Activated T-cell treated with anti-CD3 and anti-CD28 coated beads, Interleukin-2, amount 50 U/mL, for 24 hours (primary cell): ENCODE results near the gene EGFL7.

Source experiments
- DNase-seq: peaks from one replicate; pipeline ENCODE4 v3.0.0-alpha.2; 2020
- H3K27ac Mint-ChIP-seq: 2 replicates; pipeline ENCODE4 v1.8.0; 2020; ENCODE audit warnings: mild to moderate bottlenecking, mixed read lengths
- H3K27me3 Mint-ChIP-seq: 2 replicates; pipeline ENCODE4 v1.8.0; 2020; ENCODE audit warnings: mixed read lengths
- H3K36me3 Mint-ChIP-seq: 2 replicates; pipeline ENCODE4 v1.8.0; 2020; ENCODE audit warnings: low read depth, mixed read lengths
- H3K4me1 Mint-ChIP-seq: 2 replicates; pipeline ENCODE4 v1.8.0; 2020; ENCODE audit warnings: low read depth, mixed read lengths
- H3K4me3 Mint-ChIP-seq: 2 replicates; pipeline ENCODE4 v1.8.0; 2020; ENCODE audit warnings: mild to moderate bottlenecking, moderate library complexity, mixed read lengths
- H3K9me3 Mint-ChIP-seq: 2 replicates; pipeline ENCODE4 v1.8.0; 2020; ENCODE audit warnings: mixed read lengths

EGFL7 gene

DNA sequence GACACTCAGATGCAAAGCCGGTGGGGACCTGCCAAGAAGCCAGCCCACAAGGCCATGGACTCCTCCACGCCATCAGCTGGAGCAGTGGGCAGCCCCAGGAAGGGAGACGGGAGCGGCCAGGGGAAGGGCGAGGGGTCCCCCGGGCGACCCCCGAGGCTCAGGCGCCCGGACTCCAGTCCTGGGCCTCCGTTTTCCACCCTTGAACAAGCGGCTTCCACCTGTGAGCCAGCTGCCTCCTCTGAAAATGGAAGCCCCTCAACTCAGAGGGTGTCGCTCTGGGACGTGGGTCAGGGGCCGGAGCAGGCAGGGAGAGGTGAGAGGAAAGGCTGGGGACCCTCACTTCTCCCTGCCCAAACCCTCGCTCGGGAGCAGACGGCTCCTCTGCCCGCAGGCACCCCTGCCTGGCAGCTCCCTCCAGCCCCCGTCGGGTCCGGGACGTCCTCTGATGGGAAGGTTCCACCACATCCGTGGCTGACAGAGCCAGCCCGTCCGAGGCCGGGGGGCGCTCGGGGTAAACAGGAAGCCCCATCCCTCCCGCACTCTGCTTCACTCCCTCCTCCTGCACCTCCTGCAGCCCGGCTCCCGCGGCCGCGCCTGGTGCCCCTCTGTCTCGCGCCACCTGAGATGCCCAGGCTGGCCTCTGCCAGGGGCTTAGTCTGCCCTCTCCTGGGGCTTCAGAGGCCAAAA lies 3.7 kb upstream of the EGFL7 start:
- Mint-ChIP-seq H3K9me3 (no peaks in the 10 kb centered on the region), H3K4me3 (no peak overlapping the region), H3K27ac (no peak overlapping the region), H3K36me3 (no peaks in the 10 kb centered on the region), H3K4me1 (peaks cover 13% of the 10 kb centered on the region), H3K27me3 (peaks cover 62% of the 10 kb centered on the region)
- DNase-seq: no peak

DNA sequence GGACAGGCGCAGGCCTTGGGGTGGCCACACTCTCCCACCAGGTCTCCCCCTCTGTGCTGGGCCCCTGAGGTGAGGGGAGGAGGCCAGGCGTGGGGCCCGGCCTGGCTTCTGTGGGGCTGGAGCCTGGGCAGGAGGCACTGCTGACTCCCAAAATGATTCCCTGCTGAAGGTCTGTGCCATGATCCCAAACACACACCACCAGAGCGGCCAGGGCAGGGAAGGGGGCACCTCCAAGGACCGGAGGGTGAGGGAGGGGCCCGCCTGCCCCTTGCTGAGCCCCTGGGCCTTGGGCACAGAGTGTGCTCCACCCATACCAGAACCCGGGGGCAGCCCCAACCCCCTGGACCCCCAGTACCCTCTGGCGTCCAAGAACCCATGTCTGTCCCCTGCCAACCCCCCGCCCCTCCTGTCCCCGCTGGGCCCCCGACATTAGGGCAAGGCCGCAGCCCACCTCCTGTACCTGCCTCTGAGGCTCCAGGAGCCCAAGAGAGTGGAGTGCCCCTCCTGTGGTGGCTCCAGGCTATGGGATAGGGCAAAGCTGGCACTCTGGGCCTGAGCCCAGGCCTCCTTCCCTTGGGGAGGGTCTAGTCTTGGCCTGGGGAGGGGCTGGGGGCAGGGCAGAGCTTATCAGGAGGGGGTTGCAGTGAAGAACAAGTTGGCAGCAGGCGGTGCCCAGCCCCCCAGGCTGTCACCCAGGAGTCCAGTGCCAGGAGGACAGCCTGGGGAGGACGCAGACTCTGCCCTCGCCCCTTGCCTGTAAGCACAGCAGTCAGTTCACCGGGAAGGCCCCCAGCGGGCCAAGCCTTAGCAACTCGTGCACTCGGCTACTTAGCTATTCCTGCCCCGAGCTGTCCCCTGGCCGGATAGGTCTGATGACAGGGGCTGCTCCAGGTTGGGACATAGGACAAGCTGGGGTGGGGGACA lies 2.6 kb upstream of the EGFL7 start:
- Mint-ChIP-seq H3K9me3 (no peaks in the 10 kb centered on the region), H3K36me3 (no peaks in the 10 kb centered on the region), H3K4me1 (peaks cover 15% of the 10 kb centered on the region), H3K27ac (no peak overlapping the region), H3K4me3 (no peak overlapping the region), H3K27me3 (peaks cover 69% of the 10 kb centered on the region)
- no peak for DNase-seq

DNA sequence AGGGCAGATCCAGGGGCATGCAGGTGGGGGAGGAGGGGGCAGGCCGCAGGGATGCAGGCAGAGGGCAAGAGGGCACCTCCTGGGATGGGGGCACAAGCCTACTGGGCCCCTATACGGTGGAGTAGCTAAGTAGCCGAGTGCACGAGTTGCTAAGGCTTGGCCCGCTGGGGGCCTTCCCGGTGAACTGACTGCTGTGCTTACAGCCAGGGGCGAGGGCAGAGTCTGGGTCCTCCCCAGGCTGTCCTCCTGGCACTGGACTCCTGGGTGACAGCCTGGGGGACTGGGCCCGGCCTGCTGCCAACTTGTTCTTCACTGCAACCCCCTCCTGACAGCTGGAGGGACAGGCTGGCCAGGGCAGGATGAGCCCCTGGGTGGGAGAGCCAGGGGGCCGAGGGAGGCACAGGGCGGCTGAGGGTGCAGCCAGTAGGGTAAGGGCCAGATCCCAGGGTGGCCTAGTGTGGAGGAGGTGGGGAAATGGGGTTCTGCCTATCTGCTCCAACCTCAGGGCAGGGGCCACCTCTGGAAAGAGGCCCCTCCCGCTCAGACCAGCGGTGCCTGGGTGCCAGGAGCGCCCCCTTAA lies 1.7 kb upstream of the EGFL7 start:
- Mint-ChIP-seq H3K9me3 (no peaks in the 10 kb centered on the region), H3K27me3 (peaks cover 61% of the 10 kb centered on the region), H3K27ac (no peak overlapping the region), H3K4me1 (peaks cover 14% of the 10 kb centered on the region), H3K4me3 (no peak overlapping the region), H3K36me3 (no peaks in the 10 kb centered on the region)
- DNase-seq: no peak

DNA sequence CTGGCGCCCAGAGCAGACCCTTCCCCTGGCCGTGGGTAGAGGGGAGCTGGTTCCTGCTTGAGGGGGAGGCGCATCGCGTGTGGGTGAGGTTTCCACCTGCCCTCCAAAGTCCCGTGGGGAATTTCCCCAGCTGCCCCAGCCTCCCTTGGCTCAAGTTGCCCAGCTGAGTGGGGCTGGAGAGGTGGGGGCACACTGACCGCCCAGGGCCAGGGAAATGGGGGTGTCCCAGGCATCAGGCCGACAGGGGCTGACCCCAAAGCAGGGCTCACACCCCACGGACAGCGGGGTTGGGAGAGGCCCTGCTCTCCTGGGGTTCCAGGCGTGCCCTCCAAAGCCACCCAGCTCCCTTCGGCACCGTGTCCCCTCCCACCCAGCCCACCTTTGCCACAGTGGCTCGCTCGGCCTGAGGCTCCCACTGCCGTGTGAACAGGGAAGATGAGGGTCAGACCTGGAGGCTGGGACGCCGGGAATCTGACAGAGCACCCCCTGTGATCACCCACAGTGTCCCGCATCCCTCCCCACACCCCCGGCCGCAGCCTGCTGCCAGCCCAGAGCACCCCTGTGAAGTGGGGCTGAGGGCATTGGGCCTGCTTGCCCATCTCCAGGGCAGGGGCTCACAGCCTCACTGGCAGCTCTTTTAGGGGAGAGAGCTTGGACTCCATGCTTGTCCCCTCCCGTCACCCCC lies 933 bp upstream of the EGFL7 start:
- Mint-ChIP-seq H3K27me3 (peaks cover 59% of the 10 kb centered on the region), H3K9me3 (no peaks in the 10 kb centered on the region), H3K36me3 (no peaks in the 10 kb centered on the region), H3K4me3 (no peak overlapping the region), H3K4me1 (peaks cover 10% of the 10 kb centered on the region), H3K27ac (no peak overlapping the region)
- DNase-seq: no peak

DNA sequence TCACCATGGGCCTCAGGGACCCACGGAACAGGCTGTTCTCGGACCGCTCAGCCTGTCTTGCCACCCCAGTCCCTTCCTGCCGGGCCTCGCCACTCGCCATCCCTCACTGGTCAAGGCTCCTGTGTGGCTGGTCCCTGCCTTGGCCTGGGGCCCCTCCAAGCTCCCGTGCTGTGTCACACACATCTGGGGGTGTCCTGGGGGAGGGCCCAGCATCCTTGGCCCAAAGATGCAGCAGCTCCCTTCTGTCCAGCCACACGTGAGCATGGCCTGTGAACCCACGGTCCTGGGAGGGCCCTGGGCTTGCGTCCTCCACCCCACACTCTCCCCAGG lies 425 bp upstream of the EGFL7 start:
- no peaks in the 10 kb centered on the region for H3K36me3 Mint-ChIP-seq
- H3K4me3 Mint-ChIP-seq: no peak overlapping the region
- no peak for DNase-seq
- H3K4me1 Mint-ChIP-seq: peaks cover 10% of the 10 kb centered on the region
- no peaks in the 10 kb centered on the region for H3K9me3 Mint-ChIP-seq
- peaks cover 54% of the 10 kb centered on the region for H3K27me3 Mint-ChIP-seq
- no peak overlapping the region for H3K27ac Mint-ChIP-seq

DNA sequence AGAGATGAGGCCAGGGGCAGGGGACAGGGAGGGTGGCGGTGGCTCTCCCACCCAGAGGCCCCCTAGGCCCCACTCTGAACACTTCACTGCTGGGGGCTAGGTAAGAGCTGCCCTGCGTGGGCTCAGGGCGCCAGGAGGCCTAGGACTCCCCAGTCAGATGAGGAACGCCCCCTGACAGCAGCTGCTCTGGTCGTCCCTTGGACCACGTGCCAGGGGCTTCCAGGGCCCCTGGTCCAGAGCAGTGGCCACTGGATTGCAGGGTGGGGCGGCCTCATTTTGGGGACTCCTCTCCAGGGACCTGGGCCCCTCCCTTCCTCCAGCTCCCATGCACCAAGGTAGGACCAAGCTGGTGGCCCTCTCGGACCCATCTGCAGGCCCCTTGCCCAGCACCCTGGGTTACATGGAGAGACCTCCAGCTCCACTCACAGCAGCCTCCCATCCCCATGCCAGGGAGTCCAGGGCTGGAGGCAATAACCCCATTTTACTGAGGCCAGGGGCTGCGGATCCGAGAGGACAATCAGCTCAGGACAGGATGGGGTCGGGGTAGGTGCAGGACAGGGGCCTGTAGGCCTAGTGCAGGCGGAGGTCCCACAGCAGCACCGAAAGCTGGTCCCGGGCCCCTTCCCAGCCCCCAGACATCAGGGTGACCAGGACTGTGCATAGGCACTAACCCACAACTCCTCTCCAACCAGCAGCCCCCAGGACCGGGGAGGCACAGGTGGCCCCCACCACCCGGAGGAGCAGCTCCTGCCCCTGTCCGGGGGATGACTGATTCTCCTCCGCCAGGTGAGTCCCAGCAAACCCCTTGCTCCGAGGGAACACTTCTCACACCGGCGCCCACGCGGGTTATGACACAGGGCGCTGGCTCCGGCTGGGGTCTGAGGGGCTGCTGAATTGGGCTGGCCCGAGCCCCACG lies 1.5 kb downstream of the EGFL7 start:
- H3K27ac Mint-ChIP-seq: no peak overlapping the region
- H3K27me3 Mint-ChIP-seq: peaks cover 45% of the 10 kb centered on the region
- H3K4me1 Mint-ChIP-seq: peaks cover 2% of the 10 kb centered on the region
- DNase-seq: no peak
- no peaks in the 10 kb centered on the region for H3K9me3 Mint-ChIP-seq
- H3K4me3 Mint-ChIP-seq: peak overlapping the region; percentile 71
- no peaks in the 10 kb centered on the region for H3K36me3 Mint-ChIP-seq

DNA sequence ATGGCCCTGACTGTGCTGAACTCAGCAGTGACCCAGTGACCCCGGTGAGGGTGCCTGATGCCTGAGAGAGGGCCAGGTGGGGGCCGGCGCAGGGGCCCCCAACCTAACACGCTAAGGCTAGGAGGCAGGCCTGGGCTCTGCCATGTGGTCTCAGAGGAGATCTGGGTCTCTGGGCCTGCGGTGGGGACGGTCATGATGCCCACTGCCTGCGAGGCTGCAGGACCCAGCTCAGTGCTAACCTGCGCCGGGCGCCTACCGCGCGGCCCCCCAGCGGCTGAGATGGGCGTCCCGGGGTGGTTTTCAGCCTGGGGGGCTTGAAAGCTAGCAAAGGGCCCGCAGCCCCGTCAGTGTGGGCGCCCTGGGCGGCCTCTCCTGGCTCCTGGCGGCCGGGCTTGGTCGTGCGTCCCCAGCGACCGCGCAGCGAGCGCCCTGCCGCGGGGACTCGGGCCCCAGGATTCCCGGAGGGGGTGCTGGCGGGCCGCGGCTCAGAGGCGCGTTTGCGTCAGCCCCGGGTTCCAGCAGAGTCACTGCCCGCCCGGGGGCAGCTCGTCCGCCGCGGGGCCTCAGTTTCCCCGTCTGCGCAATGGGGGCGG lies 2.5 kb downstream of the EGFL7 start:
- Mint-ChIP-seq H3K27ac (no peak overlapping the region), H3K36me3 (no peaks in the 10 kb centered on the region), H3K4me1 (peaks cover 2% of the 10 kb centered on the region), H3K9me3 (no peaks in the 10 kb centered on the region), H3K27me3 (peaks cover 39% of the 10 kb centered on the region), H3K4me3 (peak overlapping the region; percentile 71)
- no peak for DNase-seq

DNA sequence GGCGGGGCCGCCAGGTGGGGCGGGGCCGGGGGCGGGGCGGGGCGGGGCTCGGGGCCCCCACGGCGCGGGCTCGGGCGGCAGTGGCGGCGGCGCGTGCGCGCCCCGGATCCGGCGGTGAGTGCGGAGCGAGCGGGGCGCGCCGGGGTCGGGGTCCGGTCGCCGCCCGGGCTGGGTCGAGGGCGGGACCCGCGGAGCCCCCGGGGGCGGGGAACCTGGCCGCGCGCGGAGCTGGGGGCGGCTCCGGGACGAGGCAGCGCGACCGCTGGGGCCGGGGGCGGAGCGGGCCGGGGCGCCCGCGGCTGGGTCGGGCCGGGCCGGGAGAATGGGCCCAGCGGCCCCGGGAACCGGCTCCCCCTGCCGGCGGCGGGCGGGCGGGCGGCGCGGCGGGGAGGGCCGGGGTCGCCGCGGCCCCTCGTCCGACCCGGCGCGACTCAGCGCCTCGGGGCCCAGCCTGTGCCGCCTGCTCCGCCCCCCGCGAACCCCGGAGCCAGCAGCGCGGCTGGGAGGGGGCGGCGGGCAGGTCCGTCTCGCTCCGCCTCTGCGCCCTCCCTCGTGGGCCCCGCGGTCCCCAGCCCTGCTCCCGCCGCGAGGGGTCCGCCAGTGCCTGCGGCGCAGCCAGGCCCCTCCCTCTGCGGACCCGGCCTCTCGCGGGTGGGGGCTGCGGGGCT lies 3.1 kb downstream of the EGFL7 start:
- Mint-ChIP-seq H3K4me3 (no peak overlapping the region), H3K27me3 (peaks cover 35% of the 10 kb centered on the region), H3K4me1 (peaks cover 2% of the 10 kb centered on the region), H3K36me3 (no peaks in the 10 kb centered on the region), H3K9me3 (no peaks in the 10 kb centered on the region), H3K27ac (no peak overlapping the region)
- DNase-seq: peak; percentile 61

DNA sequence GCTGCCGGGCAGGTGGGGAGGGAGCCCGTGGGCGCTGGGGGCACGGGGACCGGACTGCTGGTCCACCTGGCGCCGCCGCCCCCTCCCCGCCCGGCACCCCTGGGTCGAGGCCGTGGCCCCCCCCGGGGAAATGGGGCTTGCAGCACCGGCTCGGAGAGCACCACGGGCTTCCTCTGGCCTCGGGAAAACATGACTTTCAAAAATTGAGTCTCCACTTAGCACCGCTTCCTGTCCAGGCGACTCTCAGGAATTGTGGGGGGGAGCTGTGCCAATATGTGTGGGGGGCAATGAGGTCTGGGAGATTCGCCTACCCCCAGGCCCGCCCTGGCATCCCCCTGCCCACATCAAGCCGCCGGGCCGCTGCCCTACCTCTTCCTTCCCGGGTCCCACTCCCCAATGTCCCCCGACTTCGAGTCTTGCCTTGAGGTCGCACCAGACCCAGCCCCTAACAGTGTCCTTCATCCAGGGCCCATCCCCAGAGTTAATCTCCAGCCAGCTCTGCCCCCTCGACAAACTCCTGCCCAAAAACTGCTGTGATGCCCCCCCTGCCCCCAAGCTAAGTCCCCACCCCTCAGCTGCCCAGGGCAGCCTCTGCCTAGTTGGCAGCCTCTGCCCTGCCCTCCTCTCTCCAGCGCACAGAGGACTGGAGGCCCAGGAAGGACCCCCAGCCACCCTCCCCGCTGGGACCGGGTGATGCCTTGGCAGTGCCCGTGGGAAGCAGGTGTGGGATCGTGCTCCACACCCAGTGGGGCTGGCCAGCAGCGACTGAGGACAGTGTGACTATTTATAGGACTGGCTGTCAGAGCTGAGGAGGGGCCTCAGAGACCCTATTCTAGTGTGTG lies 3.9 kb downstream of the EGFL7 start:
- Mint-ChIP-seq H3K36me3 (no peaks in the 10 kb centered on the region), H3K27ac (no peak overlapping the region), H3K4me3 (peak overlapping the region; percentile 43), H3K4me1 (peaks cover 2% of the 10 kb centered on the region), H3K9me3 (no peaks in the 10 kb centered on the region), H3K27me3 (peaks cover 32% of the 10 kb centered on the region)
- no peak for DNase-seq

DNA sequence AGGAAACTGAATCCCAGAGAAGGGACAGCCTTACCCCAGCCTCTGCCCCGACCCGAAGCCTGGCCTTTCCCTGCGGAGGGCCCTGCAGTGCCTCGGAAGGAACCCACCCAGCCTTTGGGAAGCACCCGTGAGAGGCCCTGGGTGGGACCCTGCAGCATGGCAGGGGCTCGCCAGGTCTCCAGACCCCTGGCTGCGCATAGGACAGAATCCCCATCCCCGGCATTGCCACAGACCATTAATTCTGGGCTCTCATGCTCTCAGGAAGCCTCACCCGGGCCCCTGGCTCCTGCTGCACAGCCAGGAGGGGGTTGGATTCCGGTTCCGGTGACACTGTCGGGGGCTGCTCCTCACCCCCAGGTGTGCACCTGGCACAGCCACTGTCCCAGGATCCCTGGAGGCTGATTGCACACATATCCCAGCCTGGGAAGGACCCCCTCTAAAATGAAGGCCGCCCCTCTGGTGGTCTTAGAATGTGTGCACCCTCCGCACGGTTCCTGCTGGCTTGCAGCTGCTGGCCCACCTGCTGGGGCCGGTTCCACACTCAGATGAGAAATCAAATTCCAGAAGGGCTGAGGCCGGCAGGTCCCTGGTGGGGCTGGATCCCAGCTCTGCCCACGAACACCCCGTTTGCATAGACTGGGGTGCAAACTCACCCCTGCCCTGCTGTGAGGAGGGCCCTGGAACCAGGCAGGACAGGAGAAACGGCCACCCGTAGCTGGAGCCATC lies 4.7 kb downstream of the EGFL7 start:
- peaks cover 2% of the 10 kb centered on the region for H3K4me1 Mint-ChIP-seq
- no peaks in the 10 kb centered on the region for H3K9me3 Mint-ChIP-seq
- no peaks in the 10 kb centered on the region for H3K36me3 Mint-ChIP-seq
- H3K27ac Mint-ChIP-seq: no peak overlapping the region
- peaks cover 32% of the 10 kb centered on the region for H3K27me3 Mint-ChIP-seq
- no peak for DNase-seq
- no peak overlapping the region for H3K4me3 Mint-ChIP-seq

DNA sequence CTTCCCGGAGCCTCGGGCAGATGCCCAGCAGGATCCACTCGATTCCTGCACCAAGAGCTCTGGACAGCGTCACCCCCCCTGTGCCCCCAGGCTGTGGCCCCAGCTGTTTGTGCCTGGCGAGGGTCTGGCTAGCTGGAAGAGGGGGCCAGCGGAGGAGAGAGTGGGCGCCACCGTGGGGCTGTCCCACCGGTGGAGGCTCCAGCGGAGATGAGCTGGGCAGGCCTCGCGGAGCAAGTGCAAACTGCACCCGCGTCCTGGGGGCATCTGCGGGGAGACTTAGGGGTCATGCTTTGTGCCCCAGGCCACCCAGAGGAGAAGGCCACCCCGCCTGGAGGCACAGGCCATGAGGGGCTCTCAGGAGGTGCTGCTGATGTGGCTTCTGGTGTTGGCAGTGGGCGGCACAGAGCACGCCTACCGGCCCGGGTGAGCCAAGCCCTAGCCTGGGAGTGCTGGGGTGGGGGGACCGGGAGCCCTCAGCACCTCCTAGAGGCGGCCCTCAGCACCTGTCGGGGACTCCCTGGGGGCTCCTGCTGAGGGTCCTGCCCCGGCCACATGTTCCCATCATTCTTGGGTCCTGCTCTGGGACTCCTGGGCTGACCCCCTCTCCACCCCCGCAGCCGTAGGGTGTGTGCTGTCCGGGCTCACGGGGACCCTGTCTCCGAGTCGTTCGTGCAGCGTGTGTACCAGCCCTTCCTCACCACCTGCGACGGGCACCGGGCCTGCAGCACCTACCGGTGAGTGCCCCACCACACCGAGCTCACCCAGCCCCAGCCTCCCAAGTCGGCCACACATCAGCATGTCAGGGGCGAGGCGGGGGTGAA lies 5.4 kb downstream of the EGFL7 start:
- H3K4me3 Mint-ChIP-seq: no peak overlapping the region
- no peak overlapping the region for H3K27ac Mint-ChIP-seq
- H3K27me3 Mint-ChIP-seq: peaks cover 31% of the 10 kb centered on the region

More for the DNA sequence above, 5.4 kb downstream of the EGFL7 start:
- Mint-ChIP-seq H3K36me3 (no peaks in the 10 kb centered on the region), H3K4me1 (peaks cover 2% of the 10 kb centered on the region), H3K9me3 (no peaks in the 10 kb centered on the region)
- no peak for DNase-seq
